WTC11 (cell line): ENCODE data around the gene TTLL11. TPM values are rescaled to one million over a fixed set of nuclear protein-coding genes. Genes with fewer than 3 reads are reported as not detected.

ENCODE experiments used
- ATAC-seq: fragments of 200-7000 bp; cut with Tn5 transposase; 2 replicates; pipeline ENCODE4 v1.10.0; 2021; ENCODE audit warnings: mild to moderate bottlenecking, moderate library complexity
- CTCF ChIA-PET: fragments of 300-600 bp; sonication (Branson Sonifier 250); formaldehyde crosslinking; loops from one replicate; lab custom pipeline; 2021; ENCODE audit warnings: antibody characterized with exemption; lab: Charles Lee
- POLR2A ChIA-PET: fragments of 350-600 bp; sonication (Branson Sonifier 250); formaldehyde crosslinking; loops from one replicate; lab custom pipeline; 2021; ENCODE audit warnings: antibody characterized with exemption; lab: Charles Lee
- DNase-seq: peaks from one replicate; pipeline ENCODE4 v3.0.0; 2021; ENCODE audit warnings: low spot score
- H3K27ac Mint-ChIP-seq: 2 replicates; pipeline ENCODE4 v1.8.0; 2021; ENCODE audit warnings: mixed read lengths
- H3K27me3 Mint-ChIP-seq: 2 replicates; pipeline ENCODE4 v1.8.0; 2021; ENCODE audit warnings: low read depth, mild to moderate bottlenecking, moderate library complexity, mixed read lengths
- H3K36me3 Mint-ChIP-seq: 2 replicates; pipeline ENCODE4 v1.8.0; 2021; ENCODE audit warnings: mixed read lengths
- H3K4me1 Mint-ChIP-seq: 2 replicates; pipeline ENCODE4 v1.8.0; 2022; ENCODE audit warnings: mixed read lengths
- H3K4me3 Mint-ChIP-seq: 2 replicates; pipeline ENCODE4 v1.8.0; 2021; ENCODE audit warnings: mild to moderate bottlenecking, moderate library complexity, mixed read lengths
- H3K9me3 Mint-ChIP-seq: 2 replicates; pipeline ENCODE4 v1.8.0; 2021; ENCODE audit warnings: mixed read lengths
- ARID4B ChIP-seq: sonication (generic); formaldehyde crosslinking; IDR thresholded peaks from 2 replicates; pipeline ENCODE4 v1.8.0; 2023; ENCODE audit warnings: missing genetic modification reagents, mild to moderate bottlenecking, borderline replicate concordance
- ATF1 ChIP-seq: sonication (generic); formaldehyde crosslinking; IDR thresholded peaks from 2 replicates; pipeline ENCODE4 v1.8.1; 2023; ENCODE audit warnings: mild to moderate bottlenecking, moderate library complexity, missing genetic modification reagents
- ATF3 ChIP-seq: sonication (generic); formaldehyde crosslinking; conservative IDR thresholded peaks from 2 replicates; pipeline ENCODE4 v1.8.1; 2022; ENCODE audit warnings: mild to moderate bottlenecking, missing genetic modification reagents
- E2F1 ChIP-seq: sonication (generic); formaldehyde crosslinking; IDR thresholded peaks from 2 replicates; pipeline ENCODE4 v1.8.0; 2022; ENCODE audit warnings: mild to moderate bottlenecking, missing genetic modification reagents
- IRF2 ChIP-seq: sonication (generic); formaldehyde crosslinking; IDR thresholded peaks from 2 replicates; pipeline ENCODE4 v1.8.0; 2022; ENCODE audit warnings: low read depth, missing genetic modification reagents, borderline replicate concordance
- NFATC4 ChIP-seq: fragments of 250-450 bp; sonication (Bioruptor Pico); IDR thresholded peaks from 2 replicates; pipeline ENCODE4 v1.9.0; 2021; ENCODE audit warnings: mild to moderate bottlenecking
- OVOL2 ChIP-seq: fragments of 250-450 bp; sonication (Bioruptor Pico); IDR thresholded peaks from 2 replicates; pipeline ENCODE4 v1.9.0; 2021; ENCODE audit warnings: mild to moderate bottlenecking, borderline replicate concordance
- SOX15 ChIP-seq: fragments of 250-450 bp; sonication (Bioruptor Pico); IDR thresholded peaks from 2 replicates; pipeline ENCODE4 v1.9.0; 2021; ENCODE audit warnings: mild to moderate bottlenecking
- TEAD1 ChIP-seq: sonication (generic); formaldehyde crosslinking; IDR thresholded peaks from 2 replicates; pipeline ENCODE4 v1.8.0; 2022; ENCODE audit warnings: mild to moderate bottlenecking, missing genetic modification reagents
- ZMAT4 ChIP-seq: fragments of 250-450 bp; sonication (Bioruptor Pico); IDR thresholded peaks from 2 replicates; pipeline ENCODE4 v1.9.0; 2021; ENCODE audit warnings: mild to moderate bottlenecking
- ZNF281 ChIP-seq: sonication (generic); formaldehyde crosslinking; IDR thresholded peaks from 2 replicates; pipeline ENCODE4 v1.8.0; 2023; ENCODE audit warnings: mild to moderate bottlenecking, missing genetic modification reagents
- total RNA-seq: library from RNA; stranded (reverse); gene quantifications from 3 replicates; pipeline ENCODE4 v1.2.3, GENCODE V29; 2021
- TF ChIP-seq, protein P1 (sequence below): sonication (generic); formaldehyde crosslinking; IDR thresholded peaks from 2 replicates; pipeline ENCODE4 v1.8.1; 2023; ENCODE audit warnings: mild to moderate bottlenecking, missing genetic modification reagents, borderline replicate concordance
- TF ChIP-seq, protein P2 (sequence below): fragments of 250-450 bp; sonication (Bioruptor Pico); IDR thresholded peaks from 2 replicates; pipeline ENCODE4 v1.9.0; 2021; ENCODE audit warnings: moderate library complexity, mild to moderate bottlenecking, inconsistent platforms, borderline replicate concordance
- TF ChIP-seq, protein P3 (sequence below): fragments of 250-450 bp; sonication (Bioruptor Pico); IDR thresholded peaks from 2 replicates; pipeline ENCODE4 v2.1.2; 2022; ENCODE audit warnings: mild to moderate bottlenecking, moderate library complexity

Gene TTLL11
- total RNA-seq, 1 experiment from 2014 or later, result 1.1 TPM

- peaks cover 39% of the 10 kb centered on the region for H3K4me1 Mint-ChIP-seq
- no peaks in the 10 kb centered on the region for H3K9me3 Mint-ChIP-seq
- no peak overlapping the region for H3K4me3 Mint-ChIP-seq
- ATAC-seq, result no peak
- DNase-seq, result no peak
- H3K36me3 Mint-ChIP-seq, result no peaks in the 10 kb centered on the region
- no peaks in the 10 kb centered on the region; the same call in none of the 2 replicates for H3K27me3 Mint-ChIP-seq
- no peak overlapping the region for H3K27ac Mint-ChIP-seq
- ChIA-PET CTCF (interaction anchor here (0.7 to 24.3 kb wide), 9 partner anchors 9 to 240 kb away, joined by 3 to 627 read pairs (median 4); no protein-coding TSS in a partner anchor), POLR2A (interaction anchor here (0.6 to 1.1 kb wide), 3 partner anchors 10 to 228 kb away, joined by 3 to 4 read pairs (median 4); no protein-coding TSS in a partner anchor)
- no peak for TF ChIP-seq ATF1 (CRISPR knock-in tag)
- TF ChIP-seq ARID4B, result no peak
- no peak for TF ChIP-seq E2F1
- no peak for TF ChIP-seq OVOL2 (CRISPR knock-in tag)
- TF ChIP-seq SOX15, result no peak
- no peak for TF ChIP-seq ZMAT4 (CRISPR knock-in tag)
- no peak for TF ChIP-seq ATF3 (CRISPR knock-in tag)
- TF ChIP-seq, protein P1, sequence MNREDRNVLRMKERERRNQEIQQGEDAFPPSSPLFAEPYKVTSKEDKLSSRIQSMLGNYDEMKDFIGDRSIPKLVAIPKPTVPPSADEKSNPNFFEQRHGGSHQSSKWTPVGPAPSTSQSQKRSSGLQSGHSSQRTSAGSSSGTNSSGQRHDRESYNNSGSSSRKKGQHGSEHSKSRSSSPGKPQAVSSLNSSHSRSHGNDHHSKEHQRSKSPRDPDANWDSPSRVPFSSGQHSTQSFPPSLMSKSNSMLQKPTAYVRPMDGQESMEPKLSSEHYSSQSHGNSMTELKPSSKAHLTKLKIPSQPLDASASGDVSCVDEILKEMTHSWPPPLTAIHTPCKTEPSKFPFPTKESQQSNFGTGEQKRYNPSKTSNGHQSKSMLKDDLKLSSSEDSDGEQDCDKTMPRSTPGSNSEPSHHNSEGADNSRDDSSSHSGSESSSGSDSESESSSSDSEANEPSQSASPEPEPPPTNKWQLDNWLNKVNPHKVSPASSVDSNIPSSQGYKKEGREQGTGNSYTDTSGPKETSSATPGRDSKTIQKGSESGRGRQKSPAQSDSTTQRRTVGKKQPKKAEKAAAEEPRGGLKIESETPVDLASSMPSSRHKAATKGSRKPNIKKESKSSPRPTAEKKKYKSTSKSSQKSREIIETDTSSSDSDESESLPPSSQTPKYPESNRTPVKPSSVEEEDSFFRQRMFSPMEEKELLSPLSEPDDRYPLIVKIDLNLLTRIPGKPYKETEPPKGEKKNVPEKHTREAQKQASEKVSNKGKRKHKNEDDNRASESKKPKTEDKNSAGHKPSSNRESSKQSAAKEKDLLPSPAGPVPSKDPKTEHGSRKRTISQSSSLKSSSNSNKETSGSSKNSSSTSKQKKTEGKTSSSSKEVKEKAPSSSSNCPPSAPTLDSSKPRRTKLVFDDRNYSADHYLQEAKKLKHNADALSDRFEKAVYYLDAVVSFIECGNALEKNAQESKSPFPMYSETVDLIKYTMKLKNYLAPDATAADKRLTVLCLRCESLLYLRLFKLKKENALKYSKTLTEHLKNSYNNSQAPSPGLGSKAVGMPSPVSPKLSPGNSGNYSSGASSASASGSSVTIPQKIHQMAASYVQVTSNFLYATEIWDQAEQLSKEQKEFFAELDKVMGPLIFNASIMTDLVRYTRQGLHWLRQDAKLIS (CRISPR knock-in tag), result no peak
- TF ChIP-seq IRF2 (CRISPR knock-in tag), result no peak
- no peak for TF ChIP-seq ZNF281
- no peak for TF ChIP-seq TEAD1 (CRISPR knock-in tag)
- TF ChIP-seq, protein P2, sequence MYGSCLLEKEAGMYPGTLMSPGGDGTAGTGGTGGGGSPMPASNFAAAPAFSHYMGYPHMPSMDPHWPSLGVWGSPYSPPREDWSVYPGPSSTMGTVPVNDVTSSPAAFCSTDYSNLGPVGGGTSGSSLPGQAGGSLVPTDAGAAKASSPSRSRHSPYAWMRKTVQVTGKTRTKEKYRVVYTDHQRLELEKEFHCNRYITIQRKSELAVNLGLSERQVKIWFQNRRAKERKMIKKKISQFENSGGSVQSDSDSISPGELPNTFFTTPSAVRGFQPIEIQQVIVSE (CRISPR knock-in tag), result no peak
- TF ChIP-seq, protein P3, sequence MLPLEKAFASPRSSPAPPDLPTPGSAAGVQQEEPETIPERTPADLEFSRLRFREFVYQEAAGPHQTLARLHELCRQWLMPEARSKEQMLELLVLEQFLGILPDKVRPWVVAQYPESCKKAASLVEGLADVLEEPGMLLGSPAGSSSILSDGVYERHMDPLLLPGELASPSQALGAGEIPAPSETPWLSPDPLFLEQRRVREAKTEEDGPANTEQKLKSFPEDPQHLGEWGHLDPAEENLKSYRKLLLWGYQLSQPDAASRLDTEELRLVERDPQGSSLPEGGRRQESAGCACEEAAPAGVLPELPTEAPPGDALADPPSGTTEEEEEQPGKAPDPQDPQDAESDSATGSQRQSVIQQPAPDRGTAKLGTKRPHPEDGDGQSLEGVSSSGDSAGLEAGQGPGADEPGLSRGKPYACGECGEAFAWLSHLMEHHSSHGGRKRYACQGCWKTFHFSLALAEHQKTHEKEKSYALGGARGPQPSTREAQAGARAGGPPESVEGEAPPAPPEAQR (CRISPR knock-in tag), result no peak
- no peak for TF ChIP-seq NFATC4 (CRISPR knock-in tag)
Observed at GRCh38 chr9:122116448-122117173, 23.5 kb upstream of the TTLL11 start.
